BE2C (cell line): ENCODE results near the gene FBXO33.

Experiments
- DNase-seq: peaks from one replicate; pipeline ENCODE4 v3.0.0-alpha.2; 2020
- H3K27me3 ChIP-seq: fragments of 250-450 bp; sonication (Bioruptor Pico); 2 replicates; pipeline ENCODE4 v1.5.1; 2020; ENCODE audit warnings: mild to moderate bottlenecking
- H3K36me3 ChIP-seq: fragments of 250-450 bp; sonication (Bioruptor Pico); 2 replicates; pipeline ENCODE4 v1.5.1; 2020; ENCODE audit warnings: mild to moderate bottlenecking
- H3K4me1 ChIP-seq: fragments of 250-450 bp; sonication (Bioruptor Pico); 2 replicates; pipeline ENCODE4 v1.5.1; 2020
- H3K4me3 ChIP-seq: 2 replicates; pipeline ENCODE4 v1.5.1; 2011; ENCODE audit warnings: low read depth, low read length
- H3K9me3 ChIP-seq: fragments of 250-450 bp; sonication (Bioruptor Pico); 2 replicates; pipeline ENCODE4 v1.5.1; 2020
- TF ChIP-seq, protein P1 (sequence below): IDR thresholded peaks from 2 replicates; pipeline ENCODE4 v1.5.1; 2012; ENCODE audit warnings: mild to moderate bottlenecking, low read depth, low read length

Gene FBXO33

DNA sequence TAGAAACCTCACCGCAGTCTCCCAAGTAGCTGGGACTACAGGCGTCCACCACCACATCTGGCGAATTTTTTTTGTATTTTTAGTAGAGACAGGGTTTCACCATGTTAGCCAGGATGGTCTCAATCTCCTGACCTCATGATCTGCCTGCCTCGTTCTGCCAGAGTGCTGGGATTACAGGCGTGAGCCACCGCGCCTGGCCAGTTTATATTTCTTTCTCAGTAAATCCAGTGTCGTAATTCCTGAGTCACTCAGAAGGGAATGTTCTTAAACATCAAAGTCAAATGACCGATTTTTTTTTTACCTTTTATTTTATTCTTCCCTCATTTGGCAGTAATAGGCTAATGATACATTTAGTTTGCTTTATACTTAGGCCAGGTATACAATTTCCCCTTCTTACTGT, 80.5 kb downstream of the FBXO33 start:
- no peaks in the 10 kb centered on the region for H3K36me3 ChIP-seq
- no peak for DNase-seq
- no peak overlapping the region for H3K4me3 ChIP-seq
- no peaks in the 10 kb centered on the region for H3K4me1 ChIP-seq
- TF ChIP-seq, protein P1, sequence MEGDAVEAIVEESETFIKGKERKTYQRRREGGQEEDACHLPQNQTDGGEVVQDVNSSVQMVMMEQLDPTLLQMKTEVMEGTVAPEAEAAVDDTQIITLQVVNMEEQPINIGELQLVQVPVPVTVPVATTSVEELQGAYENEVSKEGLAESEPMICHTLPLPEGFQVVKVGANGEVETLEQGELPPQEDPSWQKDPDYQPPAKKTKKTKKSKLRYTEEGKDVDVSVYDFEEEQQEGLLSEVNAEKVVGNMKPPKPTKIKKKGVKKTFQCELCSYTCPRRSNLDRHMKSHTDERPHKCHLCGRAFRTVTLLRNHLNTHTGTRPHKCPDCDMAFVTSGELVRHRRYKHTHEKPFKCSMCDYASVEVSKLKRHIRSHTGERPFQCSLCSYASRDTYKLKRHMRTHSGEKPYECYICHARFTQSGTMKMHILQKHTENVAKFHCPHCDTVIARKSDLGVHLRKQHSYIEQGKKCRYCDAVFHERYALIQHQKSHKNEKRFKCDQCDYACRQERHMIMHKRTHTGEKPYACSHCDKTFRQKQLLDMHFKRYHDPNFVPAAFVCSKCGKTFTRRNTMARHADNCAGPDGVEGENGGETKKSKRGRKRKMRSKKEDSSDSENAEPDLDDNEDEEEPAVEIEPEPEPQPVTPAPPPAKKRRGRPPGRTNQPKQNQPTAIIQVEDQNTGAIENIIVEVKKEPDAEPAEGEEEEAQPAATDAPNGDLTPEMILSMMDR, result no peak
- H3K9me3 ChIP-seq, result no peaks in the 10 kb centered on the region
- H3K27me3 ChIP-seq, result no peaks in the 10 kb centered on the region

DNA sequence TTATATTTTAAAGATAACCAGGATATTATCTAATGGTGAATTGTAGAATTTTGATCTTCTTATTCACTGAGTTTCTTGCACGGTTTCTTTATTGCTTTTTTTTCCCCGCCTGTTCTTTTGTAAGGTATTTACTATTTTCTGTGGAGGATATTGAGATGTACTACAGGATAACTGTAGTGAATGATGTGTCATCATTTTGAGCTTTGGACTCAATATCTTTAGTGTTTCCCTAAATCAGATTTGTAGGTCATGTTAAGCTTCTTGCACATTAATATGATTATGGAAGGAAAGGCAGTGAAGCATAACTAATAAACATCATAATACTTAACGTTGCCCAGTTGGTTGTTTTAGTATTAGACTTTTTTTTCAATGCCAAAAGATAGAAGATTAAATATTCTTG, 81.4 kb downstream of the FBXO33 start:
- TF ChIP-seq, protein P1, result no peak
- Histone ChIP-seq H3K27me3 (no peaks in the 10 kb centered on the region), H3K36me3 (no peaks in the 10 kb centered on the region; the same call in 1 of the 2 replicates), H3K9me3 (no peaks in the 10 kb centered on the region), H3K4me3 (no peak overlapping the region), H3K4me1 (no peaks in the 10 kb centered on the region)
- no peak for DNase-seq
